Vagina (tissue), 2 donors: Measurements from ENCODE around the gene DUSP5.

Experiments used
- POLR2A ChIP-seq, 2 donors: fragments of 450-650 bp; IDR thresholded peaks; one replicate each; pipeline ENCODE4 v1.6.1; 2017; ENCODE audit warnings: antibody characterized with exemption in 2 of 2, mild to moderate bottlenecking in 2 of 2, moderate library complexity in 2 of 2
- POLR2AphosphoS5 ChIP-seq, 2 donors: sonication (generic); formaldehyde crosslinking; IDR thresholded peaks; one replicate each; pipeline ENCODE4 v1.9.0; 2017; ENCODE audit warnings: antibody characterized with exemption in 2 of 2, mild to moderate bottlenecking in 2 of 2, low read depth in 1 of 2; ENCODE audit not compliant: insufficient read depth in 1 of 2
- TF ChIP-seq, protein P1 (sequence below), 3 experiments: fragments of 450-650 bp in 2 of 3; fragments of 200-600 bp in 1 of 3; sonication (generic) in 1 of 3; IDR thresholded peaks; one replicate each; pipeline ENCODE4 v1.5.1; 2017 to 2019; ENCODE audit warnings: antibody characterized with exemption in 3 of 3, mild to moderate bottlenecking in 2 of 3, moderate library complexity in 2 of 3

DNA sequence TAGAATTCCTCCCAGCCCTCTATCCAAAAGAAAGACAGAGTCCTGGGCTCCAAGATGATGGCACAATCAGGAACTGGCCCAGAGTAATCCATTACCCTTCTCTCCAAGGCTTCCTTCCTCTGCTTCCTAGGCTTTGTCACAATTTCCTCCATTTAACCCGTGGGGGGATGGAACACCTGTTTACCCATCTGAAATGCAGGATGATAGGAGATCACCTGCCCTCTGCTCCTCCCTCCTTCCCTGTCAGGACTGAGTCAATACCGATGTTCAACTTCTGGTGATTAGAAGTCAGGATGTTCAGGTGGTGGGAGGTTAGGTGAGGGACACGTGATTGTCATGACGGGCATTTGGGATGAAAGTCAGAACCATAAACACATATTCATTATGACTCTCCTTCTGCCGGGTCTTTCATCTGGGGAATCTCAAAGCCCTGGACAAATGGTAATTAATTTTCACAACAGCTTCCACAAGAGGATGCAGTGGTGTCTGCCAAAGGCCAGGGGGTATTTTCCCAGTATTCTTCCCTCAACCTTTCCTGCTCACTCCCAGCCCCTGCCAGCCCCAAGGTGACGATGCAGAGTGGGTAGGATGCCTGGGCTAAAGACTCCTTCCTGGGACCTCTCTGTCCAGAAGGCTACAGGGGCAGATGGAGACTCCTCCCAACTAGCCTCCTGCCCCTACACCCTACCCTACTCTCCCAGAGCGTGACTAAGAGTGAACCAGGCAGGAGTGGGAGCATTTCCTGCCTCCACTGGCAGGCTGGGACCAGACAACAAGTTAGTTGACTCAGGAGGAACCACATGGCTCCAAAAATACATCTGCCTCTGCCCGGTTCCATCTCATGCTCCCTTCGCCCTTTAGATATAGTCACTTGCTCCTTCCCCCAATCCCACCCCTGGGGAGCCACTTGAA is 27.9 kb downstream of the DUSP5 start:
- TF ChIP-seq POLR2AphosphoS5 (IDR thresholded peaks at IDR 0.05; ENCODE audit: insufficient read depth in 1 of 2, low read depth in 1 of 2) (no peak), POLR2A (IDR thresholded peaks at IDR 0.05) (no peak)
- TF ChIP-seq, protein P1, sequence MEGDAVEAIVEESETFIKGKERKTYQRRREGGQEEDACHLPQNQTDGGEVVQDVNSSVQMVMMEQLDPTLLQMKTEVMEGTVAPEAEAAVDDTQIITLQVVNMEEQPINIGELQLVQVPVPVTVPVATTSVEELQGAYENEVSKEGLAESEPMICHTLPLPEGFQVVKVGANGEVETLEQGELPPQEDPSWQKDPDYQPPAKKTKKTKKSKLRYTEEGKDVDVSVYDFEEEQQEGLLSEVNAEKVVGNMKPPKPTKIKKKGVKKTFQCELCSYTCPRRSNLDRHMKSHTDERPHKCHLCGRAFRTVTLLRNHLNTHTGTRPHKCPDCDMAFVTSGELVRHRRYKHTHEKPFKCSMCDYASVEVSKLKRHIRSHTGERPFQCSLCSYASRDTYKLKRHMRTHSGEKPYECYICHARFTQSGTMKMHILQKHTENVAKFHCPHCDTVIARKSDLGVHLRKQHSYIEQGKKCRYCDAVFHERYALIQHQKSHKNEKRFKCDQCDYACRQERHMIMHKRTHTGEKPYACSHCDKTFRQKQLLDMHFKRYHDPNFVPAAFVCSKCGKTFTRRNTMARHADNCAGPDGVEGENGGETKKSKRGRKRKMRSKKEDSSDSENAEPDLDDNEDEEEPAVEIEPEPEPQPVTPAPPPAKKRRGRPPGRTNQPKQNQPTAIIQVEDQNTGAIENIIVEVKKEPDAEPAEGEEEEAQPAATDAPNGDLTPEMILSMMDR (IDR thresholded peaks at IDR 0.05) = no peak
